ENCODE data around the gene MSANTD1. TPM values are rescaled to one million over a fixed set of nuclear protein-coding genes. Genes with fewer than 3 reads are reported as not detected.

MSANTD1 gene
- polyA plus RNA-seq, 1 of the 3 experiments (the other 2 are of a cell fraction) = 0.15 TPM

DNA sequence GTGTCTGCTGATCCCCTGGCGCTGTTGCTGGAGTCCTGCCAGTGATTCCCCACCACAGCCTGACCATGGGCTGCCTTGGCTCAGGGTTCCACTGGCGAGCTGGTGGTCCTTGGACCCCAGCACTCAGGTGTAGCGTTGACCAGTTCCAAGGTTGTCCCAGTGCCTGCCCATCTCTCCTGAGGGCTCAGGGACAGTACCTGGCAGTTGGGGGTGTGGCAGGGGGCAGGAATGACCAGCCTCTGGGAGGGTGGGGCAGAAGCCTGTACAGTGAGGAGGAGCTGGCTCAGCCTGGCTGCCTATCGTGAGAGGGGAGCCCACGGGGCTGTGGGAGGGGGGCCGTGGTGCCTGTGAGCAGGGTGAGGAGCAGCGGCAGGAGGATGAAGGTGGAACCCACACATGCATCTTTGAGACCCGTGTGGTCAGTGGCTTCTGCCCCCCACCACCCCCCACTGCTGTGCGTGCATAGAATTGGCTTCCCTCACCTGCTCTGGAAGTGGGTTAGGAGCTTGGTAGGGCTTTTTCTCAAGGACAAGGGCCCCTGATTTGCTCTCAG is 12.6 kb upstream of the MSANTD1 start:
- POLR2A ChIA-PET = no interaction called here
- CTCF ChIA-PET = interaction anchor here (0.6 to 0.7 kb wide), 2 partner anchors 62 to 165 kb away, joined by 3 read pairs; no protein-coding TSS in a partner anchor
- Histone ChIP-seq H3K4me1 (ENCODE audit: control insufficient read depth in 1 of 2, insufficient read depth in 2 of 2, low read depth in 1 of 2, low read length in 1 of 2) (peaks cover 0 to 41% of the 10 kb centered on the region in 2 experiments; a peak in 2 of 4 replicates), H3F3A (replicated peaks; ENCODE audit: insufficient read depth) (no peaks in the 10 kb centered on the region), H3K9me2 (no peaks in the 10 kb centered on the region), H3K27me3 (ENCODE audit: insufficient read depth) (no peaks in the 10 kb centered on the region), H3K4me3 (ENCODE audit: low read depth in 2 of 2, low read length in 1 of 2) (no peak overlapping the region), H2AFZ (ENCODE audit: low read depth) (no peak overlapping the region), H3K36me3 (replicated peaks in 1 of 2; ENCODE audit: control insufficient read depth in 1 of 2, insufficient read depth in 2 of 2, low read length in 1 of 2) (peaks cover 5 to 74% of the 10 kb centered on the region in 2 experiments), H3K4me2 (no peak overlapping the region), H3K27ac (ENCODE audit: low read depth in 2 of 2, low read length in 1 of 2) (no peak overlapping the region; a peak in 1 of 4 replicates), H3K9me3 (no peaks in the 10 kb centered on the region), H3K79me2 (ENCODE audit: insufficient read depth) (no peaks in the 10 kb centered on the region), H4K20me1 (ENCODE audit: insufficient read depth) (no peaks in the 10 kb centered on the region), H3K9ac (no peak overlapping the region)
- DNase-seq = no peak
- WGBS (ENCODE audit: low lambda C conversion rate) = 94% methylated on average over 6 of the region's 9 CpGs
- TF ChIP-seq CHD2 (IDR thresholded peaks at IDR 0.05; ENCODE audit: low read length, partially characterized antibody) = no peak
- TF ChIP-seq, protein P1, sequence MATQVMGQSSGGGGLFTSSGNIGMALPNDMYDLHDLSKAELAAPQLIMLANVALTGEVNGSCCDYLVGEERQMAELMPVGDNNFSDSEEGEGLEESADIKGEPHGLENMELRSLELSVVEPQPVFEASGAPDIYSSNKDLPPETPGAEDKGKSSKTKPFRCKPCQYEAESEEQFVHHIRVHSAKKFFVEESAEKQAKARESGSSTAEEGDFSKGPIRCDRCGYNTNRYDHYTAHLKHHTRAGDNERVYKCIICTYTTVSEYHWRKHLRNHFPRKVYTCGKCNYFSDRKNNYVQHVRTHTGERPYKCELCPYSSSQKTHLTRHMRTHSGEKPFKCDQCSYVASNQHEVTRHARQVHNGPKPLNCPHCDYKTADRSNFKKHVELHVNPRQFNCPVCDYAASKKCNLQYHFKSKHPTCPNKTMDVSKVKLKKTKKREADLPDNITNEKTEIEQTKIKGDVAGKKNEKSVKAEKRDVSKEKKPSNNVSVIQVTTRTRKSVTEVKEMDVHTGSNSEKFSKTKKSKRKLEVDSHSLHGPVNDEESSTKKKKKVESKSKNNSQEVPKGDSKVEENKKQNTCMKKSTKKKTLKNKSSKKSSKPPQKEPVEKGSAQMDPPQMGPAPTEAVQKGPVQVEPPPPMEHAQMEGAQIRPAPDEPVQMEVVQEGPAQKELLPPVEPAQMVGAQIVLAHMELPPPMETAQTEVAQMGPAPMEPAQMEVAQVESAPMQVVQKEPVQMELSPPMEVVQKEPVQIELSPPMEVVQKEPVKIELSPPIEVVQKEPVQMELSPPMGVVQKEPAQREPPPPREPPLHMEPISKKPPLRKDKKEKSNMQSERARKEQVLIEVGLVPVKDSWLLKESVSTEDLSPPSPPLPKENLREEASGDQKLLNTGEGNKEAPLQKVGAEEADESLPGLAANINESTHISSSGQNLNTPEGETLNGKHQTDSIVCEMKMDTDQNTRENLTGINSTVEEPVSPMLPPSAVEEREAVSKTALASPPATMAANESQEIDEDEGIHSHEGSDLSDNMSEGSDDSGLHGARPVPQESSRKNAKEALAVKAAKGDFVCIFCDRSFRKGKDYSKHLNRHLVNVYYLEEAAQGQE (IDR thresholded peaks at IDR 0.05; ENCODE audit: low read depth, low read length) = no peak

DNA sequence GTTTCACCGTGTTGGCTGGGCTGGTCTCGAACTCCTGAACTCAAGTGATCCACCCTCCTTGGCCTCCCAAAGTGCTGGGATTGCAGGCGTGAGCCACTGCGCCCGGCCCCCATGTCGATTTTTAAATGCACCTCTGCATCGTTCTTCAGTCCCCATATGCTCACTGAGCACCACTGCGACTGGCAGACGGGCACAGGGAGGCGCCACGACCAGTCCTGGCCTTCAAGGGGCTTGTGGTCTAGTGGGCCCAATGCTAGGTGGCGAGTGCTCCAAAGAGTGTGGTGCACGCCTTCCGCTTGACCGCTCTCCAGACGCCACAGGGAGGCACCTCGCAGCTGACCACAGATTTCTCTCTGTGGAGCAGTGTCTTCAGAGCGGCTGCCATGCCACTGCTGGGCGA is 11.7 kb upstream of the MSANTD1 start:
- no peaks in the 10 kb centered on the region for H3K27me3 ChIP-seq (ENCODE audit: insufficient read depth)
- ChIA-PET POLR2A (no interaction called here), CTCF (interaction anchor here (0.6 kb wide), 1 partner anchor 62 kb away, joined by 3 read pairs; no protein-coding TSS in a partner anchor)
- no peaks in the 10 kb centered on the region for H3K79me2 ChIP-seq (ENCODE audit: insufficient read depth)
- no peak overlapping the region for H3K4me2 ChIP-seq
- no peaks in the 10 kb centered on the region for H3K9me3 ChIP-seq
- H3K4me1 ChIP-seq (ENCODE audit: control insufficient read depth in 1 of 2, insufficient read depth in 2 of 2, low read depth in 1 of 2, low read length in 1 of 2) = peaks cover 0 to 39% of the 10 kb centered on the region in 2 experiments; a peak in 1 of 4 replicates
- no peaks in the 10 kb centered on the region for H3F3A ChIP-seq (replicated peaks; ENCODE audit: insufficient read depth)
- no peaks in the 10 kb centered on the region for H3K9me2 ChIP-seq
- WGBS (ENCODE audit: low lambda C conversion rate) = 98% methylated on average over 14 of the region's 19 CpGs
- no peak overlapping the region for H3K9ac ChIP-seq
- peaks cover 5 to 68% of the 10 kb centered on the region in 2 experiments for H3K36me3 ChIP-seq (replicated peaks in 1 of 2; ENCODE audit: control insufficient read depth in 1 of 2, insufficient read depth in 2 of 2, low read length in 1 of 2)
- H2AFZ ChIP-seq (ENCODE audit: low read depth) = no peak overlapping the region
- H3K4me3 ChIP-seq (ENCODE audit: low read depth in 2 of 2, low read length in 1 of 2) = no peak overlapping the region
- no peaks in the 10 kb centered on the region for H4K20me1 ChIP-seq (ENCODE audit: insufficient read depth)
- no peak for DNase-seq
- H3K27ac ChIP-seq (ENCODE audit: low read depth in 2 of 2, low read length in 1 of 2) = no peak overlapping the region
- TF ChIP-seq TAF1 (IDR thresholded peaks at IDR 0.05; ENCODE audit: borderline replicate concordance, low read depth, low read length) = no peak
- no peak for TF ChIP-seq POLR2AphosphoS5 (IDR thresholded peaks at IDR 0.05; ENCODE audit: low read depth, low read length)
- no peak for TF ChIP-seq EZH2phosphoT487 (IDR thresholded peaks at IDR 0.05; ENCODE audit: borderline replicate concordance, low read depth)
- TF ChIP-seq, protein P2, sequence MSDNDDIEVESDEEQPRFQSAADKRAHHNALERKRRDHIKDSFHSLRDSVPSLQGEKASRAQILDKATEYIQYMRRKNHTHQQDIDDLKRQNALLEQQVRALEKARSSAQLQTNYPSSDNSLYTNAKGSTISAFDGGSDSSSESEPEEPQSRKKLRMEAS (IDR thresholded peaks at IDR 0.05; ENCODE audit: low read depth) = no peak
- no peak for TF ChIP-seq FOXM1 (IDR thresholded peaks at IDR 0.05; ENCODE audit: low read depth)
- TF ChIP-seq, protein P3, sequence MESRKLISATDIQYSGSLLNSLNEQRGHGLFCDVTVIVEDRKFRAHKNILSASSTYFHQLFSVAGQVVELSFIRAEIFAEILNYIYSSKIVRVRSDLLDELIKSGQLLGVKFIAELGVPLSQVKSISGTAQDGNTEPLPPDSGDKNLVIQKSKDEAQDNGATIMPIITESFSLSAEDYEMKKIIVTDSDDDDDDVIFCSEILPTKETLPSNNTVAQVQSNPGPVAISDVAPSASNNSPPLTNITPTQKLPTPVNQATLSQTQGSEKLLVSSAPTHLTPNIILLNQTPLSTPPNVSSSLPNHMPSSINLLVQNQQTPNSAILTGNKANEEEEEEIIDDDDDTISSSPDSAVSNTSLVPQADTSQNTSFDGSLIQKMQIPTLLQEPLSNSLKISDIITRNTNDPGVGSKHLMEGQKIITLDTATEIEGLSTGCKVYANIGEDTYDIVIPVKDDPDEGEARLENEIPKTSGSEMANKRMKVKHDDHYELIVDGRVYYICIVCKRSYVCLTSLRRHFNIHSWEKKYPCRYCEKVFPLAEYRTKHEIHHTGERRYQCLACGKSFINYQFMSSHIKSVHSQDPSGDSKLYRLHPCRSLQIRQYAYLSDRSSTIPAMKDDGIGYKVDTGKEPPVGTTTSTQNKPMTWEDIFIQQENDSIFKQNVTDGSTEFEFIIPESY (IDR thresholded peaks at IDR 0.05; ENCODE audit: borderline replicate concordance, low read depth) = no peak
- no peak for TF ChIP-seq CHD2 (IDR thresholded peaks at IDR 0.05; ENCODE audit: low read length, partially characterized antibody)
- no peak for TF ChIP-seq RXRA (IDR thresholded peaks at IDR 0.05; ENCODE audit: borderline replicate concordance, low read depth)
- TF ChIP-seq, protein P4, sequence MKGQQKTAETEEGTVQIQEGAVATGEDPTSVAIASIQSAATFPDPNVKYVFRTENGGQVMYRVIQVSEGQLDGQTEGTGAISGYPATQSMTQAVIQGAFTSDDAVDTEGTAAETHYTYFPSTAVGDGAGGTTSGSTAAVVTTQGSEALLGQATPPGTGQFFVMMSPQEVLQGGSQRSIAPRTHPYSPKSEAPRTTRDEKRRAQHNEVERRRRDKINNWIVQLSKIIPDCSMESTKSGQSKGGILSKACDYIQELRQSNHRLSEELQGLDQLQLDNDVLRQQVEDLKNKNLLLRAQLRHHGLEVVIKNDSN (IDR thresholded peaks at IDR 0.05; ENCODE audit: borderline replicate concordance, low read depth) = no peak
- TF ChIP-seq EP300 (IDR thresholded peaks at IDR 0.05; ENCODE audit: borderline replicate concordance in 1 of 2, low read depth in 1 of 2, low read length in 1 of 2) = no peak
- no peak for TF ChIP-seq TEAD4 (IDR thresholded peaks at IDR 0.05; ENCODE audit: borderline replicate concordance, insufficient read depth)
- TF ChIP-seq, protein P5, sequence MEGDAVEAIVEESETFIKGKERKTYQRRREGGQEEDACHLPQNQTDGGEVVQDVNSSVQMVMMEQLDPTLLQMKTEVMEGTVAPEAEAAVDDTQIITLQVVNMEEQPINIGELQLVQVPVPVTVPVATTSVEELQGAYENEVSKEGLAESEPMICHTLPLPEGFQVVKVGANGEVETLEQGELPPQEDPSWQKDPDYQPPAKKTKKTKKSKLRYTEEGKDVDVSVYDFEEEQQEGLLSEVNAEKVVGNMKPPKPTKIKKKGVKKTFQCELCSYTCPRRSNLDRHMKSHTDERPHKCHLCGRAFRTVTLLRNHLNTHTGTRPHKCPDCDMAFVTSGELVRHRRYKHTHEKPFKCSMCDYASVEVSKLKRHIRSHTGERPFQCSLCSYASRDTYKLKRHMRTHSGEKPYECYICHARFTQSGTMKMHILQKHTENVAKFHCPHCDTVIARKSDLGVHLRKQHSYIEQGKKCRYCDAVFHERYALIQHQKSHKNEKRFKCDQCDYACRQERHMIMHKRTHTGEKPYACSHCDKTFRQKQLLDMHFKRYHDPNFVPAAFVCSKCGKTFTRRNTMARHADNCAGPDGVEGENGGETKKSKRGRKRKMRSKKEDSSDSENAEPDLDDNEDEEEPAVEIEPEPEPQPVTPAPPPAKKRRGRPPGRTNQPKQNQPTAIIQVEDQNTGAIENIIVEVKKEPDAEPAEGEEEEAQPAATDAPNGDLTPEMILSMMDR (IDR thresholded peaks at IDR 0.05) = no peak
- TF ChIP-seq, protein P6, sequence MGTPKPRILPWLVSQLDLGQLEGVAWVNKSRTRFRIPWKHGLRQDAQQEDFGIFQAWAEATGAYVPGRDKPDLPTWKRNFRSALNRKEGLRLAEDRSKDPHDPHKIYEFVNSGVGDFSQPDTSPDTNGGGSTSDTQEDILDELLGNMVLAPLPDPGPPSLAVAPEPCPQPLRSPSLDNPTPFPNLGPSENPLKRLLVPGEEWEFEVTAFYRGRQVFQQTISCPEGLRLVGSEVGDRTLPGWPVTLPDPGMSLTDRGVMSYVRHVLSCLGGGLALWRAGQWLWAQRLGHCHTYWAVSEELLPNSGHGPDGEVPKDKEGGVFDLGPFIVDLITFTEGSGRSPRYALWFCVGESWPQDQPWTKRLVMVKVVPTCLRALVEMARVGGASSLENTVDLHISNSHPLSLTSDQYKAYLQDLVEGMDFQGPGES (IDR thresholded peaks at IDR 0.05; ENCODE audit: low read depth, low read length) = no peak
- TF ChIP-seq NFIC (IDR thresholded peaks at IDR 0.05; ENCODE audit: borderline replicate concordance) = no peak
- TF ChIP-seq JUND (IDR thresholded peaks at IDR 0.05) = no peak
